Smooth muscle cell of the brain vasculature (primary cell): Measurements from ENCODE around the gene PPP2R5B.

ENCODE experiments used
- DNase-seq: peaks from one replicate; pipeline ENCODE4 v3.0.0-alpha.2; 2012; ENCODE audit warnings: low read depth, low spot score

The PPP2R5B gene

GRCh38 chr11:64929625-64930024 lies 5.1 kb downstream of the PPP2R5B start:
- no peak for DNase-seq

- no peak for DNase-seq
These were observed 5.9 kb downstream of the PPP2R5B start for GRCh38 chr11:64930340-64930739.

GRCh38 chr11:64931290-64931689 lies 6.8 kb downstream of the PPP2R5B start:
- DNase-seq, result no peak

- no peak for DNase-seq
These were observed 7.8 kb downstream of the PPP2R5B start for GRCh38 chr11:64932324-64932723.

GRCh38 chr11:64933213-64933934 lies 8.9 kb downstream of the PPP2R5B start:
- no peak for DNase-seq

GRCh38 chr11:64933935-64934681 lies 9.6 kb downstream of the PPP2R5B start:
- DNase-seq, result no peak

GRCh38 chr11:64934682-64935358 lies 10.3 kb downstream of the PPP2R5B start:
- DNase-seq, result no peak

GRCh38 chr11:64935359-64936081 lies 11.0 kb downstream of the PPP2R5B start, which contains the start of gene GPHA2:
GPHA2 (minus strand) TSS chr11:64935893; CDS start chr11:64935460, 433 bp downstream.
- DNase-seq, result no peak

GRCh38 chr11:64936539-64936938 lies 12.1 kb downstream of the PPP2R5B start:
- DNase-seq, result no peak

- no peak for DNase-seq
These were observed 22.8 kb downstream of the PPP2R5B start for GRCh38 chr11:64947208-64947814.

- no peak for DNase-seq
These were observed 27.0 kb downstream of the PPP2R5B start for GRCh38 chr11:64951529-64951928.

GRCh38 chr11:64954201-64954600 lies 29.7 kb downstream of the PPP2R5B start:
- DNase-seq, result no peak

GRCh38 chr11:64959498-64959897 lies 35.0 kb downstream of the PPP2R5B start:
- DNase-seq, result no peak

- no peak for DNase-seq
These were observed 36.2 kb downstream of the PPP2R5B start for GRCh38 chr11:64960719-64961118.

GRCh38 chr11:64963072-64963631 lies 38.7 kb downstream of the PPP2R5B start:
- DNase-seq, result no peak

- no peak for DNase-seq
These were observed 42.9 kb downstream of the PPP2R5B start for GRCh38 chr11:64967375-64967774.

GRCh38 chr11:64969209-64969608 lies 44.7 kb downstream of the PPP2R5B start:
- DNase-seq, result no peak

GRCh38 chr11:64970731-64971151 lies 46.3 kb downstream of the PPP2R5B start:
- DNase-seq, result no peak

- DNase-seq, result peak; percentile 62
These were observed 47.1 kb downstream of the PPP2R5B start, which contains the start of gene MAJIN for GRCh38 chr11:64971421-64972233. MAJIN (minus strand) TSS chr11:64972108; CDS start chr11:64959405, 12,703 bp downstream.

- DNase-seq, result no peak
These were observed 49.6 kb downstream of the PPP2R5B start for GRCh38 chr11:64974124-64974523.
